ENCODE results near the gene LIMS4. TPM values are rescaled to one million over a fixed set of nuclear protein-coding genes. Genes with fewer than 3 reads are reported as not detected.
"Not testable (repeated sequence)": the region's sequence is repeated elsewhere in the genome, so short reads cannot be mapped to it uniquely, and the experiment has no call there.

The LIMS4 gene
- polyA plus RNA-seq, 1 donor = 3.8 TPM

DNA sequence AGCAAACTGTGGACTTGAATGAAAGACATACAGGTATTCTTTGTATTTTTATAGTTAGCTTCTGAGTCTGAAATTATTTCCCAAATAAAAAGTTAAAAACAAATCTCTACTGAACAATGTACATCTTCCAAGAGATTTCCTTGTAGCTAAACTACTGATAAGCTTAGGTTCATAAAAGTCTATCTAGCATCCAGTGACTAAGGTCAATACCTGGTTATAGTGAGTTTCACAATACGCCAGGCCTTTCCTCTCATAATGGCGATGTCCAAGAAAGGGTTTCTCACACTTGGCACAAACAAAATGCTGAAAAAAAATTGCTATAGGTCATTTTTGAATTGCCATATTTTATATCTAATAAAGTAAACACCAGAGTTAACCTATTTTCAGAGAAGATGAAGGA, 21.7 kb downstream of the LIMS4 start:
- not testable (repeated sequence) for DNase-seq (ENCODE audit: low read depth)

DNA sequence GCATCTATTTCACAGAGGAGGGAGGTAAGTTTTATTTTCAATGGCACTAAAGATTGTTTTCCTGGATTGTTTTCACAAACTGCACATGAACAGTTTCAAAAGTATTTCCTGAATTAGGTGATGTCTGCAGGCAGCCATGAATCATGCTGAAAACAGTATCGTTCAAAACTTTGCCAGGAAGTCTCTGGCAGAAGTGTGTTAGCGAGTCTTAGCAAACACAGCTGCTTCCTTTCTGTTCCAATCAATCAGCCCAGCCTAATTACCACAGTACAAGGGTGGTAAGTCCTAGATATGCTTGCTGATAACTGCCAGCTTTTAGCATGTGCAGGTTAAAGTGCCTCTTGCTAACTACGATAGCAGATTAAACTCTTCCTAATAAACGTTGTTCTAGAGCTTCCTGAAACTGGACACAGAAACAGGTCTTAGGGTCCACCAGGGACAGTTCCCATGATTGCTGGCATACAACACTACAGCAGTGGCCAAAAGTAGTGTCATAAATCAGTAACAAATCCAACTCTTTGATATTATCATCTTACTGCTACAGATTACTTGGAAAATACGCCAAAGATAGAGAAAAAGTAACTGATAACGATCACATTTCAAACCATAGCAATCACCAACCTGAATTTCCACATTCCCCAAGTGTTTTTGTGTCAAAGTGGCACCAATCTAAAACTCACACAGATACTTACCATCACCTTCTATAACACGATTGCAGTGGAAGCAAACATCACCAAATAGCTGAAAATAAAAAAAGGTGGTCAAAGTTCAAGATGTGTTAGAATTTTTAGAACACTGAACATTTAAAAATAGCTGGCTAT, 23.3 kb downstream of the LIMS4 start:
- not testable (repeated sequence) for DNase-seq (ENCODE audit: low read depth)

DNA sequence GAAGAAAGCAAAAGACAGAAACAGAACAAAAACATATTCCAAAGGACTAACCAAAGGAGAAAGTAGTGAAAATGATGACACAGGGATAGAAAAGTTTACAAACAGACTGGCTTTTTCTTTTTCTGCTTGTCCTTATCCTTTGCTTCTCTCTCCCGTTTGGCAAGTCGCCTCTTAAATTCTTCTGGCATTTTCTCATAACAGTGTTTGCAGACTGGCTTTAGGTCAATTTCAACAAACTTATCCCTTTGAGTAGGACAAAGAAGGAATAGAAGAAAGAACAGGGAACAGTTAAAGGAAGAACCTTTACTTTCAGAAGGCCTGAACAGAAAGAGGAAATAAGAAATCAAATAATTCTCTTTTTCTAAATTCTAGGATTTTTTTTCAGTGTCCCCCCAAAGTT, 26.0 kb downstream of the LIMS4 start:
- DNase-seq (ENCODE audit: low read depth) = not testable (repeated sequence)

GRCh38 chr2:110443305-110444005, 29.2 kb downstream of the LIMS4 start:
- DNase-seq (ENCODE audit: low read depth) = not testable (repeated sequence)

- not testable (repeated sequence) for DNase-seq (ENCODE audit: low read depth)
Observed at GRCh38 chr2:110441905-110442304, 30.7 kb downstream of the LIMS4 start.

DNA sequence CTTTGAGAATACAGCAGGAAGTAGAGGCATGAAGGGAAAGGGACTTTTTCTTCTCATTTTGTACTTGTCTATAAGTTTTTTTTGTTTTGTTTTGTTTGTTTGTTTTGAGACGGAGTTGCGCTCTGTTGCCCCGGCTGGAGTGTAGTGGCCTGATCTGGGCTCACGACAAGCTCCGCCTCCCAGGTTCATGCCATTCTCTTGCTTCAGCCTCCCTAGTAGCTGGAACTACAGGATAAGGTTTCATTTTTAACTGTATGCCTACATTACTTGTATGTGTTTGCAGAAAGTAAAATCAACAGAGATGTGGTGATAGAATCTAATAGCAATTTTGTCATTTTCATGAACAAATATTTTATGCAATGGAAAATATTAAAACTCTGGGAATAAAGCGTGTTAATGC, 38.1 kb downstream of the LIMS4 start:
- DNase-seq (ENCODE audit: low read depth) = not testable (repeated sequence)

DNA sequence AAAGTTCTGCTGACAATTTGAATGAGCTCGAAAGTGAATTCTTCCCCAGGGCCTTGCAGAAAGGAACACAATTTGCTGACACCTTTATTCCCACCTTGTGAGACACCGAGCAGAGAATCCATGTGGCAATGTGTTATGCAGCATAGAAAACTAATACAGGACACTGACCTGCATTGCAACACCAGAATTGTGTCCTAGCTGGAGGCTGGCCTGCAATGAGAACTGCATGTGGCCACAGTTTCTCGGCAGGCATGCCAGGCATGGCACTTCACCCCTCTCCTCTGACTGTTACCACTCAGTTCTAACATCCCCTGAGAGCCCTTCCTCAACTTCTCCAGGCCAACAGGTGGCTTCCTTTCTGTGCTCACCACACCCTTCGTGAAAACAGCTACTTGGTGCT, 46.9 kb downstream of the LIMS4 start:
- DNase-seq (ENCODE audit: low read depth) = not testable (repeated sequence)

GRCh38 chr2:110424421-110424820, 48.2 kb downstream of the LIMS4 start:
- DNase-seq (ENCODE audit: low read depth) = not testable (repeated sequence)

GRCh38 chr2:110423574-110423962, 49.0 kb downstream of the LIMS4 start:
- DNase-seq (ENCODE audit: low read depth) = not testable (repeated sequence)

GRCh38 chr2:110422852-110423573, 49.6 kb downstream of the LIMS4 start:
- DNase-seq (ENCODE audit: low read depth) = not testable (repeated sequence)

GRCh38 chr2:110420641-110421354, 51.8 kb downstream of the LIMS4 start:
- not testable (repeated sequence) for DNase-seq (ENCODE audit: low read depth)

GRCh38 chr2:110407142-110407541, 65.5 kb downstream of the LIMS4 start:
- not testable (repeated sequence) for DNase-seq (ENCODE audit: low read depth)

GRCh38 chr2:110404988-110405387, 67.6 kb downstream of the LIMS4 start:
- DNase-seq (ENCODE audit: low read depth) = not testable (repeated sequence)

DNA sequence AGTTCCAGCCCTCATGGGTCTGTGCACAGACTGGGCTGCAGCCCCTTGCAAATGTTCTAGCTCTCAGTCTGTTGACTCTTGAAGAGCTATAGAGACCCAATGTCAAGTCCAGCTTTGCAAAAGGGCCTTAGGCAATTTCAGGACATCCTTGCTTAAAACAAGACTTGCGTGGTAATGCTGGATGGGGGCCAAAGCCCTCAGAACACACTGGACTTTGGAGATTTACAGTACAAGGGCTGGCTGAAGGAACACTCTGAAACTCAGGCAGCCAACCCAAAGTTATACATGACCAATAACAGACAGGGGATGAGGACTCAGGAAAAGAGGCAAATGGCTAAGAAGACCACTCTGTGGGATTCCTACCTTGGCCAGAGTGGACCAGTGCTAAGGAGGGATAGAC, 68.4 kb downstream of the LIMS4 start:
- not testable (repeated sequence) for DNase-seq (ENCODE audit: low read depth)

DNA sequence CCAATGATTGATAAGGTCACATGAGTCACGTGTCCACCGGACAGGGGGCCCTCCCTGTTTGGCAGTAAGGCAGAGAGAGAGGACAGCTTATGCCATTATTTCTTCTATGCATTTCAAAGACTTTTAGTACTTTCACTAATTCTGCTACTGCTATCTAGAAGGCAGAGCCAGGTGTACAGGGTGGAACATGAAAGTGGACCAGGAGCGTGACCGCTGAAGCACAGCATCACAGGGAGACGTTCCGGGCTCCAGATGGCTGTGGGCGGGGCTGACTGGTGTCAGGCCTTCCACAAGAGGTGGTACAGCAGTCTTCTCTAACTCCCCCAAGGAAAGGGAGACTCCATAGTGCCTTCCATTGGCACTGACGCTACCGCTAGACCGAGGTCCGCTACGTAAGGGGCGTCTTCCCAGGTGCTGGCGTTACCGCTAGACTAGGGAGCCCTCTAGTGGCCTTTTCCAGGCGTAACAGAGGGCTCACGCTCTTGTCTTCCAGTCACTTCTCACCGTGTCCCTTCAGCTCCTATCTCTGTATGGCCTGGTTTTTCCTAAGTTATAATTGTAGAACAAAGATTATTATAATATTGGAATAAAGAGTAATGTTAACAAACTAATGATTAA, 71.5 kb downstream of the LIMS4 start:
- not testable (repeated sequence) for DNase-seq (ENCODE audit: low read depth)

GRCh38 chr2:110399378-110399777, 73.2 kb downstream of the LIMS4 start:
- DNase-seq (ENCODE audit: low read depth) = not testable (repeated sequence)

DNA sequence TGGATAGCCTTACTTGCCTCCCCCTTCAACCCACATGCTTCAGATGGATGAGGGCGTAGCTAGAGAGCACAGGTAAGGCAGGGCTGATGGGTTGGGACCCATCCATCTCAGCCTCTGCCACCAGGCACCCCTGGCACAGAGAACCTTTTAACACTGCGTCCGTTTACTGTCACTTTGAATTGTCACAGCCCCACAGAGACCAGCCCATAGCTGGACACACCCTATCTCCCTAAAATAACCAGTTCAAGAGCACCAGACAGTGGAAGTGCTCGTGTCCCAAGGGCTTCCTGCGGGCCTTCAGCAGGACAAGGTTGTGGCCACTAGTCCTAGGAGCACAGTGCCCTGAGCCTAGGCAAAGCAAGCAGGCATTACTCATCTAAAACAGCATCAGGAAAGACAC, 76.6 kb downstream of the LIMS4 start:
- not testable (repeated sequence) for DNase-seq (ENCODE audit: low read depth)

Data from forelimb muscle (tissue), 1 donor.